GM10266 (cell line): ENCODE measurements around the gene MTA3.

Source experiments
- DNase-seq: peaks from one replicate; pipeline ENCODE4 v3.0.0; 2012; ENCODE audit errors: extremely low spot score
- TF ChIP-seq, protein P1 (sequence below): IDR thresholded peaks from 2 replicates; pipeline ENCODE4 v1.5.1; 2012; ENCODE audit warnings: mild to moderate bottlenecking, low read depth; ENCODE audit not compliant: control insufficient read depth, insufficient read depth; ENCODE audit errors: missing control alignments

Gene MTA3

DNA sequence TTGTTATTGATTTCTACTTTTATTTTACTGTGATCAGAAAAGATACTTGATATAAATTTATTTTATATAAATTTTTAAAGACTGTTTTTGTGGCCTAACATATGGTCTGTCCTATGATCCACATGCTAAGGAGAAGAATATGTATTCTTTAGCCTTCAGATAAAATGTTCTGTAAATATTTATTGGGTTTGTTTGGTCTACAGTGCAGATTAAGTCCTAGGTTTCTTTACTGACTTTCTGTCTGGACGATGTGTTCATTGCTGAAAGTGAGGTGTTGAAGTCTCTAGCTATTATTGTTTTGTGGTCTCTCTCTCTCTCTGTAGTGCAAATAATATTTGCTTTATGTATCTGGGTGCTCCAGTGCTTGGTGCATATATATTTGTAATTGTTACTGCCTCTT lies 165.4 kb downstream of the MTA3 start:
- TF ChIP-seq, protein P1, sequence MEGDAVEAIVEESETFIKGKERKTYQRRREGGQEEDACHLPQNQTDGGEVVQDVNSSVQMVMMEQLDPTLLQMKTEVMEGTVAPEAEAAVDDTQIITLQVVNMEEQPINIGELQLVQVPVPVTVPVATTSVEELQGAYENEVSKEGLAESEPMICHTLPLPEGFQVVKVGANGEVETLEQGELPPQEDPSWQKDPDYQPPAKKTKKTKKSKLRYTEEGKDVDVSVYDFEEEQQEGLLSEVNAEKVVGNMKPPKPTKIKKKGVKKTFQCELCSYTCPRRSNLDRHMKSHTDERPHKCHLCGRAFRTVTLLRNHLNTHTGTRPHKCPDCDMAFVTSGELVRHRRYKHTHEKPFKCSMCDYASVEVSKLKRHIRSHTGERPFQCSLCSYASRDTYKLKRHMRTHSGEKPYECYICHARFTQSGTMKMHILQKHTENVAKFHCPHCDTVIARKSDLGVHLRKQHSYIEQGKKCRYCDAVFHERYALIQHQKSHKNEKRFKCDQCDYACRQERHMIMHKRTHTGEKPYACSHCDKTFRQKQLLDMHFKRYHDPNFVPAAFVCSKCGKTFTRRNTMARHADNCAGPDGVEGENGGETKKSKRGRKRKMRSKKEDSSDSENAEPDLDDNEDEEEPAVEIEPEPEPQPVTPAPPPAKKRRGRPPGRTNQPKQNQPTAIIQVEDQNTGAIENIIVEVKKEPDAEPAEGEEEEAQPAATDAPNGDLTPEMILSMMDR: no peak
- no peak for DNase-seq

DNA sequence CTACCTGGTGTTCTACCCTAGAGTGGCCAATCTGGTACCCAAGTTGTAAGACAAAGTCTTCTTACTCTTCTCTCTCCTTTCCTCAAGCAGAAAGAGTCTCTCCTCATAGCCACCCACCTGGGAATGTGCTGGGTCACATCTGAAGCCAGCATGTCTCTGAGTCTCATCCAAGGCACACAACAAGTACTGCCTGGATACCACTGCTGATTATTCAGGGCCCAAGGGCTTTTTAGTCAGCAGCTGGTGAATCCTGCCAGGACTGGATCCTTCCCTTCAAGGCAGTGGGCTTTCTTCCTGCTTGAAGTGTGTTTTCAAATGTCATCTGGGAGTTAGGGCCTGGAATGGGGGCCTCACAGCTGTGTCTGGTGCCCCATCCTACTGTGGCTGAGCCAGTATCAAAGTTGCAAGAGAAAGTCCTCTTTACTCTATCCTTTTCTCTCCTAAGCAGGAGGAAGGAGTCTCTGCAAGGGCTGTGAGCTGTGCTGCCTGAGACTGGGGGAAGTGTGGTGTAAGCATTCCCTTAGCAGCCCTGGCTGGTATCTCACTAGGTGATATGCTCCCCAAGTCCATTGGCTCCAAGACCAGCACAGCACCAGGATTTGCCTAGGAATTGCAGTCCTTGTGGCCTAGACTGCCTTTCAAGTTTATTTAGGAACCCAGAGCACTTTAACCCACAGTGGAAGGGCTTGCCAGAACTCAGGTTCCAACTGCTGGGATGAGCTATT lies 168.3 kb downstream of the MTA3 start:
- DNase-seq: no peak
- TF ChIP-seq, protein P1: no peak

DNA sequence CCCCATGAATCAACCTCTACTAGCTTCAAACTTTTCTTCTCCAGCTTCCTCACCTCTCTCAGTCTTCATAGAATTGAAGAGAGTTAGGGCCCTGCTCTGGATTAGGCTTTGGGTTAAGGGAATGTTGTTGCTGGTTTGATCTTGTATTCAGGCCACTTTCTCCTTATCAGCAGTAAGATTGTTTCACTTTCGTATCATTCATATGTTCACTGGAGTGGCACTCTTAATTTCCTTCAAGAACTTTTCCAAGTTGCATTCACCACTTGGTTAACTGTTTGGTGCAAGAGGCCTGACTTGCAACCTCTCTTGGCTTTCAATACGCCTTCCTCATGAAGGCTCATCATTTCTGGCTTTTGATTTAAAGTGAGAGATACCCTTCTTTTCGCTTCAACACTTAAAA lies 172.7 kb downstream of the MTA3 start:
- DNase-seq: no peak
- TF ChIP-seq, protein P1: no peak

DNA sequence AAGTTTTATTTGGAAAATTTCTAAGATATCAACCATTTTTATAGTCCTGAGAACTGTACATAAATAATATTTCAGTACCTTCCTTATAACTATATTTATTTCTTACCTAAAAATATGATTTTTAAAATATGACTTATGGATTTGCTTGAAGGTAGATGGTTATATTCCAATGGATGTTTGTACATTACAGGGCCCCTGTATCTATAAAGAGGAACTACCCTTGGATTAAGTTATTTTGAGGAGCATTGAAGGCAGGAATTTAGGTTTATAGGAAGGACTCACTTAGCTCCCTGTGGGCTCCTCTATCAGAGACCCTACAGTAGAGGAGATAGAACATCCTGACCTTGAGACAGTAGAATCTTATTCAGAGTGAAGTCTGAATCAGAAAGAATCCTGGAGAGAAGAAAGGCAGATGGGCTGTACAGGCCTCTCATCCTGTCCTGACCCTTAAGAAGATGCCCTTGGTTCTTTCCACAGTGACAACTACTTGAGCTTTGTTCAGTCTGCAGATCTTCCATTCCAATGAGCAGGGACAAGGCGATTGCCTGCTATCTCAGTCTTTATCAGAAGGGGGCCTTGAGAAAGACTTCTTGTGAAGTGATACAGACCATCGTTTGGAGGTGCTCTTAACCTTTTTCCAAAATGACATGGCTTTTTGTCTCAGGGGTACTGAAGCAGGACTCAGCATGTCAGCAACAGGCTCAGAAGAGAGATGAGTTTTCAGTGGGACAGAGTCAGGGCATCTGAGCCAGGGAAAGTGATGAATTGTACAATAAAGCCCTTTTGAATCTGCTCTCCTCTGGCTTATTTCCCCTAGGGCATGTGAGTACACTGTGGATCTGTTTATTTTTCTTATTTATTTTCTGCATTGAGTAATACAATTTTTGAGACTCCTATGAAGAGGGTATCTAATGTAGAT lies 174.6 kb downstream of the MTA3 start:
- TF ChIP-seq, protein P1: peak; percentile 5
- DNase-seq: no peak

DNA sequence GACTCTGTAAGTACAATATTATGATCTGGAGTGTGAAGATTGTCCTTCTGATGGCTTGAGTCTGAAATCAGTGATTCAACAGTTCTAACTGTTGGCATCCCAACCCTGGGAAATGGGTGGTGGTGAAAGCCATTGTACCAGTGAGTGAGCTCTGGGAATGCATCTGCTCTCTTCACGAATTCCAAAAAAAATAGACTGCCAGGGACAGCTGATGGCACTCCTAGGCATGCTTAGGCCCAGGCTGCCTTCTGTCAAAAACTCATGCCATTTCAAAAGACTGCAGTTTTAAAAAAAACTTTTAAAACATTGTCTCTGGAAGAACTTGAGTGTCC lies 175.2 kb downstream of the MTA3 start:
- TF ChIP-seq, protein P1: no peak
- no peak for DNase-seq

DNA sequence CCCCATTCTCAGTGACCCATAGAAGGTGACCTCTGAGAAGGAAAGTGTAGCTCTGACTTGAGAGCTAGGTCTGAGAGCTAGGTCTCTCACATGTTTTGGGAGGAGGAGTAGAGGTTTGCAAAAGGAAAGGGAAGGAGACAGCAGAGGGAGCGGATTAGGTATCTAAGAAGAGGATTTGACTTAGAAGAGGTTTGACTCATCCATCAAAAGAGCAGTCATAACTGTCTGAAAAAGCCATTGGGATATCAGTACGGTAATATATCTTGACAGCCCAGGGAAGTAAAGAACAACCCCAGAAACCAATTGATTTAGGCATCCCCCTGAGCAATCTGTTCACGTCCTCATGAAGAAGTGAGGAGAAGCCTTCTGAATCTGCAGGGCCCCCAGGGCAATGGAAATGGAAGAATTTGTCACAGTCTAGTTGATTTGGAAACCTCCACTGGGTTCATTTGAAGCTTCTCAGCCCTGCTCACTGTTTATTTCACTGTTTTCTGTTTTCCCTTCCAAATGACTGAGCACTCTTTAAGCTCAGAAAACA lies 176.2 kb downstream of the MTA3 start:
- TF ChIP-seq, protein P1: no peak

More for the DNA sequence above, 176.2 kb downstream of the MTA3 start:
- DNase-seq: no peak
